SU-DHL-6 (cell line): ENCODE data around the gene SYCP3.
A peak's percentile ranks its signal among the peaks of the same experiment; 100 is the strongest.

Experiments
- H2AFZ ChIP-seq: fragments of 200-600 bp; sonication (generic); 2 replicates; pipeline ENCODE4 v1.6.1; 2014; ENCODE audit warnings: low read depth, mild to moderate bottlenecking, moderate library complexity, mixed read lengths, antibody characterized with exemption, low read length; ENCODE audit not compliant: severe bottlenecking
- H3F3A ChIP-seq: fragments of 200-600 bp; shearing (Covaris generic); 2 replicates; pipeline ENCODE4 v1.6.0; 2016; ENCODE audit warnings: antibody characterized with exemption, mild to moderate bottlenecking; ENCODE audit not compliant: insufficient read depth
- H3K27ac ChIP-seq: fragments of 200-600 bp; sonication (generic); 2 replicates; pipeline ENCODE4 v1.5.1; 2016; ENCODE audit warnings: low read depth, mild to moderate bottlenecking, low read length, moderate library complexity, mixed read lengths
- H3K27me3 ChIP-seq: fragments of 200-600 bp; sonication (generic), shearing (Covaris generic); 2 replicates; pipeline ENCODE4 v1.6.0; 2014; ENCODE audit warnings: mild to moderate bottlenecking, low read length
- H3K36me3 ChIP-seq: fragments of 200-600 bp; sonication (generic); 2 replicates; pipeline ENCODE4 v1.6.1; 2014; ENCODE audit warnings: mild to moderate bottlenecking, low read length, mixed read lengths
- H3K4me2 ChIP-seq: fragments of 300-600, 200-600 bp; shearing (Covaris generic), sonication (generic); 2 replicates; pipeline ENCODE4 v1.6.0; 2014; ENCODE audit warnings: low read length, low read depth, mild to moderate bottlenecking; ENCODE audit not compliant: poor library complexity, severe bottlenecking
- H3K4me3 ChIP-seq: fragments of 200-600 bp; sonication (generic); 2 replicates; pipeline ENCODE4 v1.5.1; 2014; ENCODE audit warnings: antibody characterized with exemption, low read length, mild to moderate bottlenecking, mixed read lengths; ENCODE audit not compliant: insufficient read depth, poor library complexity, severe bottlenecking
- H3K79me2 ChIP-seq: fragments of 200-600 bp; sonication (generic); 2 replicates; pipeline ENCODE4 v1.6.1; 2014; ENCODE audit warnings: mild to moderate bottlenecking, low read length, moderate library complexity; ENCODE audit not compliant: insufficient read depth
- H3K9ac ChIP-seq: fragments of 200-600 bp; sonication (generic); 2 replicates; pipeline ENCODE4 v1.7.0; 2014; ENCODE audit warnings: mild to moderate bottlenecking, low read length
- H3K9me2 ChIP-seq: fragments of 200-600 bp; sonication (generic); replicated peaks from 2 replicates; pipeline ENCODE4 v1.6.1; 2014; ENCODE audit warnings: low read length; ENCODE audit not compliant: insufficient read depth
- H3K9me3 ChIP-seq: fragments of 200-600 bp; sonication (generic); 2 replicates; pipeline ENCODE4 v1.6.1; 2014; ENCODE audit warnings: low read length, mixed read lengths; ENCODE audit not compliant: insufficient read depth
- H4K20me1 ChIP-seq: fragments of 200-600 bp; sonication (generic); 2 replicates; pipeline ENCODE4 v1.6.1; 2014; ENCODE audit warnings: low read depth, mild to moderate bottlenecking, antibody characterized with exemption, low read length, moderate library complexity, mixed read lengths
- CTCF ChIP-seq: fragments of 200-600 bp; sonication (generic); IDR thresholded peaks from one replicate; pipeline ENCODE4 v1.5.1; 2017; ENCODE audit warnings: antibody characterized with exemption, mild to moderate bottlenecking, low read length, moderate library complexity; ENCODE audit not compliant: insufficient read depth, poor library complexity, severe bottlenecking
- EZH2phosphoT487 ChIP-seq: fragments of 200-600 bp; sonication (generic), shearing (Covaris generic); conservative IDR thresholded peaks from 2 replicates; pipeline ENCODE4 v1.6.1; 2018; ENCODE audit warnings: mild to moderate bottlenecking, antibody characterized with exemption, low read length, moderate library complexity, mixed read lengths

The SYCP3 gene

GRCh38 chr12:101698800-101699347, 40.4 kb downstream of the SYCP3 start:
- no peak overlapping the region for H3K9ac ChIP-seq
- peaks cover 5% of the 10 kb centered on the region; the same call in 1 of the 2 replicates for H3F3A ChIP-seq
- H3K4me3 ChIP-seq, result peak overlapping the region; percentile 66
- no peaks in the 10 kb centered on the region for H3K36me3 ChIP-seq
- no peaks in the 10 kb centered on the region for H3K9me2 ChIP-seq
- no peaks in the 10 kb centered on the region for H3K27me3 ChIP-seq
- H3K4me2 ChIP-seq, result peak overlapping the region; percentile 78
- H3K9me3 ChIP-seq, result no peaks in the 10 kb centered on the region
- H3K79me2 ChIP-seq, result no peaks in the 10 kb centered on the region
- H2AFZ ChIP-seq, result no peak overlapping the region
- H4K20me1 ChIP-seq, result no peaks in the 10 kb centered on the region
- no peak overlapping the region for H3K27ac ChIP-seq
- TF ChIP-seq EZH2phosphoT487 (no peak), CTCF (peak; percentile 18)

- no peaks in the 10 kb centered on the region for H3K9me2 ChIP-seq
- H3K27me3 ChIP-seq, result no peaks in the 10 kb centered on the region
- H3K9ac ChIP-seq, result peak overlapping the region; percentile 66
- no peaks in the 10 kb centered on the region for H3K9me3 ChIP-seq
- H4K20me1 ChIP-seq, result no peaks in the 10 kb centered on the region
- H3K4me3 ChIP-seq, result peak overlapping the region; percentile 66
- H3K4me2 ChIP-seq, result peak overlapping the region; percentile 78
- peaks cover 5% of the 10 kb centered on the region; the same call in 1 of the 2 replicates for H3F3A ChIP-seq
- TF ChIP-seq EZH2phosphoT487 (no peak), CTCF (no peak)
- no peaks in the 10 kb centered on the region for H3K36me3 ChIP-seq
- H3K79me2 ChIP-seq, result no peaks in the 10 kb centered on the region
- H2AFZ ChIP-seq, result peak overlapping the region; percentile 69
- H3K27ac ChIP-seq, result no peak overlapping the region; the same call in 1 of the 2 replicates
Observed at GRCh38 chr12:101697930-101698799, 41.1 kb downstream of the SYCP3 start.

GRCh38 chr12:101697197-101697929, 41.9 kb downstream of the SYCP3 start, which contains the start of gene CHPT1:
TSS of gene CHPT1 (plus strand) at chr12:101697640. CDS start at chr12:101697862, 222 bp downstream.
- Histone ChIP-seq H3F3A (peaks cover 5% of the 10 kb centered on the region; the same call in 1 of the 2 replicates), H2AFZ (peak within 1 kb of the TSS; percentile 93), H3K36me3 (no peaks in the 10 kb centered on the region), H3K79me2 (no peaks in the 10 kb centered on the region), H3K4me2 (peak within 1 kb of the TSS; percentile 78), H3K27me3 (no peaks in the 10 kb centered on the region), H3K4me3 (peak within 1 kb of the TSS; percentile 66), H3K9me2 (no peaks in the 10 kb centered on the region), H3K9ac (peak within 1 kb of the TSS; percentile 66), H3K27ac (no peak within 1 kb of the TSS; the same call in 1 of the 2 replicates), H3K9me3 (no peaks in the 10 kb centered on the region), H4K20me1 (no peaks in the 10 kb centered on the region)
- TF ChIP-seq EZH2phosphoT487, result no peak
- TF ChIP-seq CTCF, result no peak
